HepG2 (cell line): ENCODE results near the gene SCN8A. TPM values are rescaled to one million over a fixed set of nuclear protein-coding genes. Genes with fewer than 3 reads are reported as not detected.

Experiments
- ATAC-seq: fragments of 200-7000 bp; cut with Tn5 transposase; 3 replicates; pipeline ENCODE4 v1.9.1; 2020; ENCODE audit warnings: mild to moderate bottlenecking, moderate library complexity
- BruUV-seq: library from RNA; stranded (reverse); fragments of 400-500 nt; replicated peaks from 2 replicates; lab custom pipeline; 2021; lab: Mats Ljungman, UMichigan
- CTCF ChIA-PET: fragments of 300-600 bp; formaldehyde crosslinking; extraction: SDS; loops from one replicate; lab custom pipeline; 2021; ENCODE audit warnings: low total read pairs, inconsistent platforms, low intra/inter-chr PET ratio; lab: Yijun Ruan, JAX
- POLR2A ChIA-PET: fragments of 350-600 bp; sonication (Branson Sonifier 250); formaldehyde crosslinking; loops from one replicate; lab custom pipeline; 2020; ENCODE audit warnings: antibody characterized with exemption, inconsistent platforms; lab: Yijun Ruan, JAX
- DNase-seq: peaks from one replicate; pipeline ENCODE4 v3.0.0-alpha.2; 2015; ENCODE audit warnings: low spot score
- FAIRE-seq: peaks from 3 replicates; lab custom pipeline; 2011; peaks lifted over from hg19 to GRCh38; lab: Jason Lieb, UNC
- H2AFZ ChIP-seq: one replicate; pipeline ENCODE4 v1.6.1; 2011; ENCODE audit warnings: low read length, inconsistent platforms
- H3K27ac ChIP-seq: fragments of 300-600 bp; 3 replicates; pipeline ENCODE4 v1.8.0; 2011; ENCODE audit warnings: mixed run types, mild to moderate bottlenecking, mixed read lengths, low read length, inconsistent platforms; ENCODE audit not compliant: insufficient read depth; ENCODE audit errors: extremely low read length
- H3K27me3 ChIP-seq, 2 experiments: fragments of 200-600 bp in 1 of 2; 2 replicates in 1 of 2; 3 replicates in 1 of 2; pipeline versions ENCODE4 v1.6.0 to v1.8.0; 2011; ENCODE audit warnings: low read length in 2 of 2, mild to moderate bottlenecking in 2 of 2, moderate library complexity in 2 of 2, inconsistent platforms in 1 of 2; ENCODE audit not compliant: insufficient read depth in 2 of 2, control insufficient read depth in 1 of 2
- H3K36me3 ChIP-seq, 2 experiments: fragments of 200-600 bp in 1 of 2; replicated peaks in 1 of 2; 2 replicates in 1 of 2; 3 replicates in 1 of 2; pipeline versions ENCODE4 v1.5.1 to v1.8.0; 2011; ENCODE audit warnings: low read length in 2 of 2, inconsistent platforms in 1 of 2; ENCODE audit not compliant: insufficient read depth in 2 of 2, control insufficient read depth in 1 of 2
- H3K4me1 ChIP-seq: 2 replicates; pipeline ENCODE4 v1.5.1; 2012; ENCODE audit warnings: low read length, inconsistent platforms; ENCODE audit not compliant: insufficient read depth
- H3K4me2 ChIP-seq: 2 replicates; pipeline ENCODE4 v1.6.0; 2011; ENCODE audit warnings: low read depth, low read length, inconsistent platforms
- H3K4me3 ChIP-seq, 3 experiments: fragments of 200-600 bp in 1 of 3; sonication (generic), shearing (Covaris generic) in 1 of 3; replicated peaks in 1 of 3; 2 replicates each; pipeline ENCODE4 v1.5.1; 2011 to 2016; ENCODE audit warnings: low read length in 3 of 3, inconsistent platforms in 2 of 3, low read depth in 2 of 3, mild to moderate bottlenecking in 2 of 3, control low read depth in 1 of 3, mixed read lengths in 1 of 3; ENCODE audit not compliant: insufficient read depth in 1 of 3
- H3K79me2 ChIP-seq: one replicate; pipeline ENCODE4 v1.6.1; 2011; ENCODE audit warnings: low read length, inconsistent platforms; ENCODE audit not compliant: insufficient read depth
- H3K9ac ChIP-seq: 2 replicates; pipeline ENCODE4 v1.6.0; 2011; ENCODE audit warnings: mild to moderate bottlenecking, low read depth, low read length, inconsistent platforms; ENCODE audit not compliant: insufficient read depth
- H3K9me3 ChIP-seq: 2 replicates; pipeline ENCODE4 v1.5.1; 2012; ENCODE audit warnings: mild to moderate bottlenecking, low read length
- H4K20me1 ChIP-seq: 2 replicates; pipeline ENCODE4 v1.6.0; 2011; ENCODE audit warnings: inconsistent platforms, mild to moderate bottlenecking, low read length, moderate library complexity; ENCODE audit not compliant: insufficient read depth
- ATF7-NPFF ChIP-seq: sonication (generic); formaldehyde crosslinking; IDR thresholded peaks from 2 replicates; pipeline ENCODE4 v1.8.1; 2023; ENCODE audit warnings: mild to moderate bottlenecking, low read depth, missing genetic modification reagents, moderate library complexity
- KLF13 ChIP-seq: sonication (generic); formaldehyde crosslinking; IDR thresholded peaks from 2 replicates; pipeline ENCODE4 v1.4.0; 2020; ENCODE audit warnings: mild to moderate bottlenecking, missing genetic modification reagents
- ZNF382 ChIP-seq: sonication (generic); formaldehyde crosslinking; IDR thresholded peaks from 2 replicates; pipeline ENCODE4 v1.5.0; 2020; ENCODE audit warnings: missing genetic modification reagents, mild to moderate bottlenecking, borderline replicate concordance
- ZNF709 ChIP-seq: sonication (generic); formaldehyde crosslinking; IDR thresholded peaks from 2 replicates; pipeline ENCODE4 v1.5.0; 2020; ENCODE audit warnings: mild to moderate bottlenecking, missing genetic modification reagents
- ZSCAN20 ChIP-seq: sonication (generic); formaldehyde crosslinking; IDR thresholded peaks from 2 replicates; pipeline ENCODE4 v1.4.0; 2020; ENCODE audit warnings: missing genetic modification reagents, mild to moderate bottlenecking, borderline replicate concordance
- WGBS: methylation state at CpG from one replicate; pipeline ENCODE4 v1.1.6; 2017; ENCODE audit warnings: low lambda C conversion rate; 5-methylcytosine and 5-hydroxymethylcytosine counted together
- in situ Hi-C: cut with HindIII; loops from 2 replicates; pipeline ENCODE4 v1.10.0; 2017; ENCODE audit warnings: low pct_unique_long_range_greater_than_20kb; ENCODE audit not compliant: extremely low pct_ligation_motif_present
- intact Hi-C: fragments of 100-400 bp; cut with micrococcal nuclease; formaldehyde crosslinking; loops from one replicate; pipeline ENCODE4 v1.10.0; 2022; ENCODE audit not compliant: unreplicated experiment
- polyA plus RNA-seq, 8 experiments: library from polyadenylated mRNA; depleted of rRNA in 3 of 8; stranded (reverse) in 7 of 8; unstranded in 1 of 8; fragments of >200 nt; fragmentation: Illumina TruSeq in 4 of 8; extraction: Trizol in 4 of 8; gene quantifications; 2 replicates each; pipeline versions ENCODE4 v1.2.1 to v1.2.3, GENCODE V29; 2011 to 2016; ENCODE audit warnings: low read depth in 4 of 8, missing spikeins in 1 of 8, mixed read lengths in 1 of 8; ENCODE audit not compliant: insufficient read depth in 1 of 8
- total RNA-seq, 5 experiments: library from RNA; depleted of rRNA; stranded (reverse); fragments of >200 nt; fragmentation: Illumina TruSeq; extraction: Trizol; gene quantifications; 2 replicates each; pipeline ENCODE4 v1.2.3, GENCODE V29; 2016; ENCODE audit warnings: low read depth in 1 of 5
- TF ChIP-seq, protein P1 (sequence below): sonication (generic); formaldehyde crosslinking; IDR thresholded peaks from 2 replicates; pipeline ENCODE4 v1.4.0; 2020; ENCODE audit warnings: missing genetic modification reagents, borderline replicate concordance
- TF ChIP-seq, protein P2 (sequence below): IDR thresholded peaks from 2 replicates; pipeline ENCODE4 v1.6.1; 2016; ENCODE audit warnings: mild to moderate bottlenecking
- TF ChIP-seq, protein P3 (sequence below): sonication (generic); formaldehyde crosslinking; IDR thresholded peaks from 2 replicates; pipeline ENCODE4 v1.5.0; 2020; ENCODE audit warnings: mild to moderate bottlenecking, missing genetic modification reagents
- TF ChIP-seq, protein P4 (sequence below): sonication (generic); formaldehyde crosslinking; IDR thresholded peaks from 2 replicates; pipeline ENCODE4 v1.9.0; 2022; ENCODE audit warnings: low read depth, missing genetic modification reagents
- TF ChIP-seq, protein P5 (sequence below): sonication (generic); formaldehyde crosslinking; IDR thresholded peaks from 2 replicates; pipeline ENCODE4 v1.4.0; 2020; ENCODE audit warnings: missing genetic modification reagents, borderline replicate concordance

Gene SCN8A
- total and polyA plus RNA-seq, 2 of the 13 experiments (the other 11 are each of a cell fraction or from before 2014, with no cell fraction given), result 0.57 to 1.4 TPM

DNA sequence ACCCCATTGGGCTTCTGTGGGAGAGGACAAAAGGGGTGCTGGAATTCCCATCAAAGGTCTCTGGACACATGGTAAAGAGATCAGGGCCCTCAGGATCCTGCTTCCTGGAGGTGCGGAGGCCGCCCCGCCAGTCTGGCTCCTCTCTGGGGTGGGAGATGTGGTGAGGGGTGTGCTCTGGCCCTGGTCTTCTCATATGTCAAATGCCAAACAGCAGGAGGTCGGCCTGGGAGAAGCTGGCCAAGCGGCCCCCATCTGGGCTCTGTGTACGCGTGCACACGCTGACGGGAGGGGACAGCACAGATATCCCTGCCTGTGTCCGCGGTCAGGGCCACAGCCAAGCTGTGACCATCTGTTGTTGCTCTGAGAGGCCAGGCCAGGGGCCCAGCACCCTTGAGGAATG, 243.4 kb downstream of the SCN8A start:
- no peak overlapping the region for H3K4me3 ChIP-seq
- no peaks in the 10 kb centered on the region for H3K4me1 ChIP-seq
- no peak overlapping the region for H2AFZ ChIP-seq
- intact Hi-C loops, result no loop called here
- H3K27me3 ChIP-seq, result no peaks in the 10 kb centered on the region; a peak in 1 of 5 replicates
- in situ Hi-C loops, result no loop called here
- DNase-seq (no peak), ATAC-seq (no peak), FAIRE-seq (no peak)
- no peaks in the 10 kb centered on the region for H3K9me3 ChIP-seq
- 78% methylated on average over 3 of the region's 11 CpGs for WGBS
- no peak overlapping the region for H3K9ac ChIP-seq
- H4K20me1 ChIP-seq, result no peaks in the 10 kb centered on the region
- H3K27ac ChIP-seq, result no peak overlapping the region
- H3K36me3 ChIP-seq, result no peaks in the 10 kb centered on the region
- ChIA-PET CTCF (no interaction called here), POLR2A (no interaction called here)
- no peaks in the 10 kb centered on the region for H3K79me2 ChIP-seq
- no peak overlapping the region for H3K4me2 ChIP-seq
- BruUV-seq, result no TSS peak
- TF ChIP-seq KLF13, result no peak
- TF ChIP-seq, protein P1, sequence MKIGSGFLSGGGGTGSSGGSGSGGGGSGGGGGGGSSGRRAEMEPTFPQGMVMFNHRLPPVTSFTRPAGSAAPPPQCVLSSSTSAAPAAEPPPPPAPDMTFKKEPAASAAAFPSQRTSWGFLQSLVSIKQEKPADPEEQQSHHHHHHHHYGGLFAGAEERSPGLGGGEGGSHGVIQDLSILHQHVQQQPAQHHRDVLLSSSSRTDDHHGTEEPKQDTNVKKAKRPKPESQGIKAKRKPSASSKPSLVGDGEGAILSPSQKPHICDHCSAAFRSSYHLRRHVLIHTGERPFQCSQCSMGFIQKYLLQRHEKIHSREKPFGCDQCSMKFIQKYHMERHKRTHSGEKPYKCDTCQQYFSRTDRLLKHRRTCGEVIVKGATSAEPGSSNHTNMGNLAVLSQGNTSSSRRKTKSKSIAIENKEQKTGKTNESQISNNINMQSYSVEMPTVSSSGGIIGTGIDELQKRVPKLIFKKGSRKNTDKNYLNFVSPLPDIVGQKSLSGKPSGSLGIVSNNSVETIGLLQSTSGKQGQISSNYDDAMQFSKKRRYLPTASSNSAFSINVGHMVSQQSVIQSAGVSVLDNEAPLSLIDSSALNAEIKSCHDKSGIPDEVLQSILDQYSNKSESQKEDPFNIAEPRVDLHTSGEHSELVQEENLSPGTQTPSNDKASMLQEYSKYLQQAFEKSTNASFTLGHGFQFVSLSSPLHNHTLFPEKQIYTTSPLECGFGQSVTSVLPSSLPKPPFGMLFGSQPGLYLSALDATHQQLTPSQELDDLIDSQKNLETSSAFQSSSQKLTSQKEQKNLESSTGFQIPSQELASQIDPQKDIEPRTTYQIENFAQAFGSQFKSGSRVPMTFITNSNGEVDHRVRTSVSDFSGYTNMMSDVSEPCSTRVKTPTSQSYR (CRISPR knock-in tag), result no peak
- TF ChIP-seq ZNF709 (CRISPR knock-in tag), result no peak
- TF ChIP-seq, protein P2, sequence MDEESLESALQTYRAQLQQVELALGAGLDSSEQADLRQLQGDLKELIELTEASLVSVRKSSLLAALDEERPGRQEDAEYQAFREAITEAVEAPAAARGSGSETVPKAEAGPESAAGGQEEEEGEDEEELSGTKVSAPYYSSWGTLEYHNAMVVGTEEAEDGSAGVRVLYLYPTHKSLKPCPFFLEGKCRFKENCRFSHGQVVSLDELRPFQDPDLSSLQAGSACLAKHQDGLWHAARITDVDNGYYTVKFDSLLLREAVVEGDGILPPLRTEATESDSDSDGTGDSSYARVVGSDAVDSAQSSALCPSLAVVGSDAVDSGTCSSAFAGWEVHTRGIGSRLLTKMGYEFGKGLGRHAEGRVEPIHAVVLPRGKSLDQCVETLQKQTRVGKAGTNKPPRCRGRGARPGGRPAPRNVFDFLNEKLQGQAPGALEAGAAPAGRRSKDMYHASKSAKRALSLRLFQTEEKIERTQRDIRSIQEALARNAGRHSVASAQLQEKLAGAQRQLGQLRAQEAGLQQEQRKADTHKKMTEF (CRISPR knock-in tag), result no peak
- TF ChIP-seq, protein P3, sequence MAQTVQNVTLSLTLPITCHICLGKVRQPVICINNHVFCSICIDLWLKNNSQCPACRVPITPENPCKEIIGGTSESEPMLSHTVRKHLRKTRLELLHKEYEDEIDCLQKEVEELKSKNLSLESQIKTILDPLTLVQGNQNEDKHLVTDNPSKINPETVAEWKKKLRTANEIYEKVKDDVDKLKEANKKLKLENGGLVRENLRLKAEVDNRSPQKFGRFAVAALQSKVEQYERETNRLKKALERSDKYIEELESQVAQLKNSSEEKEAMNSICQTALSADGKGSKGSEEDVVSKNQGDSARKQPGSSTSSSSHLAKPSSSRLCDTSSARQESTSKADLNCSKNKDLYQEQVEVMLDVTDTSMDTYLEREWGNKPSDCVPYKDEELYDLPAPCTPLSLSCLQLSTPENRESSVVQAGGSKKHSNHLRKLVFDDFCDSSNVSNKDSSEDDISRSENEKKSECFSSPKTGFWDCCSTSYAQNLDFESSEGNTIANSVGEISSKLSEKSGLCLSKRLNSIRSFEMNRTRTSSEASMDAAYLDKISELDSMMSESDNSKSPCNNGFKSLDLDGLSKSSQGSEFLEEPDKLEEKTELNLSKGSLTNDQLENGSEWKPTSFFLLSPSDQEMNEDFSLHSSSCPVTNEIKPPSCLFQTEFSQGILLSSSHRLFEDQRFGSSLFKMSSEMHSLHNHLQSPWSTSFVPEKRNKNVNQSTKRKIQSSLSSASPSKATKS, result no peak
- no peak for TF ChIP-seq ZSCAN20 (CRISPR knock-in tag)
- no peak for TF ChIP-seq ZNF382 (CRISPR knock-in tag)
- TF ChIP-seq ATF7-NPFF (CRISPR knock-in tag), result no peak
- TF ChIP-seq, protein P4, sequence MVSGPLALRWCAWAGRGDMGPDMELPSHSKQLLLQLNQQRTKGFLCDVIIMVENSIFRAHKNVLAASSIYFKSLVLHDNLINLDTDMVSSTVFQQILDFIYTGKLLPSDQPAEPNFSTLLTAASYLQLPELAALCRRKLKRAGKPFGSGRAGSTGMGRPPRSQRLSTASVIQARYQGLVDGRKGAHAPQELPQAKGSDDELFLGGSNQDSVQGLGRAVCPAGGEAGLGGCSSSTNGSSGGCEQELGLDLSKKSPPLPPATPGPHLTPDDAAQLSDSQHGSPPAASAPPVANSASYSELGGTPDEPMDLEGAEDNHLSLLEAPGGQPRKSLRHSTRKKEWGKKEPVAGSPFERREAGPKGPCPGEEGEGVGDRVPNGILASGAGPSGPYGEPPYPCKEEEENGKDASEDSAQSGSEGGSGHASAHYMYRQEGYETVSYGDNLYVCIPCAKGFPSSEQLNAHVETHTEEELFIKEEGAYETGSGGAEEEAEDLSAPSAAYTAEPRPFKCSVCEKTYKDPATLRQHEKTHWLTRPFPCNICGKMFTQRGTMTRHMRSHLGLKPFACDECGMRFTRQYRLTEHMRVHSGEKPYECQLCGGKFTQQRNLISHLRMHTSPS (CRISPR knock-in tag), result no peak
- TF ChIP-seq, protein P5, sequence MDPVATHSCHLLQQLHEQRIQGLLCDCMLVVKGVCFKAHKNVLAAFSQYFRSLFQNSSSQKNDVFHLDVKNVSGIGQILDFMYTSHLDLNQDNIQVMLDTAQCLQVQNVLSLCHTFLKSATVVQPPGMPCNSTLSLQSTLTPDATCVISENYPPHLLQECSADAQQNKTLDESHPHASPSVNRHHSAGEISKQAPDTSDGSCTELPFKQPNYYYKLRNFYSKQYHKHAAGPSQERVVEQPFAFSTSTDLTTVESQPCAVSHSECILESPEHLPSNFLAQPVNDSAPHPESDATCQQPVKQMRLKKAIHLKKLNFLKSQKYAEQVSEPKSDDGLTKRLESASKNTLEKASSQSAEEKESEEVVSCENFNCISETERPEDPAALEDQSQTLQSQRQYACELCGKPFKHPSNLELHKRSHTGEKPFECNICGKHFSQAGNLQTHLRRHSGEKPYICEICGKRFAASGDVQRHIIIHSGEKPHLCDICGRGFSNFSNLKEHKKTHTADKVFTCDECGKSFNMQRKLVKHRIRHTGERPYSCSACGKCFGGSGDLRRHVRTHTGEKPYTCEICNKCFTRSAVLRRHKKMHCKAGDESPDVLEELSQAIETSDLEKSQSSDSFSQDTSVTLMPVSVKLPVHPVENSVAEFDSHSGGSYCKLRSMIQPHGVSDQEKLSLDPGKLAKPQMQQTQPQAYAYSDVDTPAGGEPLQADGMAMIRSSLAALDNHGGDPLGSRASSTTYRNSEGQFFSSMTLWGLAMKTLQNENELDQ, result no peak
